K562 (cell line): Measurements from ENCODE around the gene CNGA1. TPM values are rescaled to one million over a fixed set of nuclear protein-coding genes. Genes with fewer than 3 reads are reported as not detected.

ENCODE experiments used
- ATAC-seq: fragments of 200-7000 bp; cut with Tn5 transposase; 3 replicates; pipeline ENCODE4 v1.9.1; 2020; ENCODE audit warnings: moderate library complexity
- BruUV-seq: library from RNA; stranded (reverse); fragments of 400-500 nt; replicated peaks from 2 replicates; lab custom pipeline; 2021; lab: Mats Ljungman, UMichigan
- CTCF ChIA-PET: fragments of 300-600 bp; formaldehyde crosslinking; extraction: SDS; loops from one replicate; lab custom pipeline; 2021; ENCODE audit warnings: low intra/inter-chr PET ratio; lab: Yijun Ruan, JAX
- POLR2A ChIA-PET: fragments of 300-600, 350-650 bp; sonication (Branson Sonifier 250); formaldehyde crosslinking; extraction: SDS; loops from one replicate; lab custom pipeline; 2021; ENCODE audit warnings: antibody characterized with exemption, inconsistent platforms; lab: Yijun Ruan, JAX
- DNase-seq, 4 experiments: peaks; one replicate each; pipeline versions ENCODE4 v3.0.0 to v3.0.0-alpha.2; 2011 to 2018; ENCODE audit warnings: low spot score in 3 of 4, mixed read lengths in 3 of 4; ENCODE audit errors: extremely low read depth in 1 of 4
- FAIRE-seq: peaks from 2 replicates; lab custom pipeline; 2011; peaks lifted over from hg19 to GRCh38; lab: Jason Lieb, UNC
- H2AFZ ChIP-seq: 2 replicates; pipeline ENCODE4 v1.6.0; 2011; ENCODE audit warnings: low read depth, low read length, control low read depth, inconsistent platforms
- H3K27ac ChIP-seq: fragments of 200-600 bp; 3 replicates; pipeline ENCODE4 v1.8.0; 2011; ENCODE audit warnings: low read depth, mild to moderate bottlenecking, control low read depth, inconsistent platforms, low read length, moderate library complexity, mixed read lengths; ENCODE audit errors: extremely low read depth
- H3K27me3 ChIP-seq, 2 experiments: fragments of 300-600 bp in 1 of 2; 2 replicates in 1 of 2; 3 replicates in 1 of 2; pipeline versions ENCODE4 v1.6.0 to v1.8.0; 2011; ENCODE audit warnings: inconsistent platforms in 2 of 2, low read length in 2 of 2, mild to moderate bottlenecking in 1 of 2, mixed read lengths in 1 of 2, moderate library complexity in 1 of 2; ENCODE audit not compliant: control insufficient read depth in 2 of 2, insufficient read depth in 2 of 2
- H3K36me3 ChIP-seq: fragments of 300-600 bp; 3 replicates; pipeline ENCODE4 v1.8.0; 2011; ENCODE audit warnings: mild to moderate bottlenecking, low read length, inconsistent platforms; ENCODE audit not compliant: control insufficient read depth, insufficient read depth
- H3K4me1 ChIP-seq, 2 experiments: fragments of 200-600 bp in 1 of 2; replicated peaks in 1 of 2; 2 replicates in 1 of 2; 3 replicates in 1 of 2; pipeline versions ENCODE4 v1.5.1 to v1.8.0; 2011; ENCODE audit warnings: inconsistent platforms in 2 of 2, low read length in 2 of 2, mild to moderate bottlenecking in 1 of 2, mixed read lengths in 1 of 2, moderate library complexity in 1 of 2; ENCODE audit not compliant: control insufficient read depth in 2 of 2, insufficient read depth in 2 of 2
- H3K4me2 ChIP-seq: 2 replicates; pipeline ENCODE4 v1.6.1; 2011; ENCODE audit warnings: low read length, control low read depth, inconsistent platforms, mixed read lengths; ENCODE audit not compliant: insufficient read depth
- H3K4me3 ChIP-seq: fragments of 200-600 bp; sonication (generic), shearing (Covaris generic); 2 replicates; pipeline ENCODE4 v1.5.1; 2016; ENCODE audit warnings: control low read depth, inconsistent platforms
- H3K79me2 ChIP-seq: fragments of 200-600 bp; 3 replicates; pipeline ENCODE4 v1.8.0; 2011; ENCODE audit warnings: low read length, inconsistent platforms; ENCODE audit not compliant: control insufficient read depth, insufficient read depth
- H3K9ac ChIP-seq, 2 experiments: 2 replicates each; pipeline versions ENCODE4 v1.6.0 to v1.6.1; 2011; ENCODE audit warnings: low read depth in 2 of 2, low read length in 2 of 2, control low read depth in 1 of 2, inconsistent platforms in 1 of 2, mild to moderate bottlenecking in 1 of 2, mixed read lengths in 1 of 2; ENCODE audit not compliant: insufficient read depth in 1 of 2
- H3K9me1 ChIP-seq: one replicate; pipeline ENCODE4 v1.6.0; 2011; ENCODE audit warnings: inconsistent platforms, mild to moderate bottlenecking, low read length, moderate library complexity; ENCODE audit not compliant: control insufficient read depth, insufficient read depth
- H3K9me3 ChIP-seq: replicated peaks from 2 replicates; pipeline ENCODE4 v1.5.1; 2011; ENCODE audit warnings: low read depth, low read length, inconsistent platforms; ENCODE audit not compliant: control insufficient read depth, insufficient read depth
- H4K20me1 ChIP-seq: replicated peaks from 2 replicates; pipeline ENCODE4 v1.6.1; 2011; ENCODE audit warnings: low read length, inconsistent platforms, mixed read lengths; ENCODE audit not compliant: control insufficient read depth, insufficient read depth
- ATF7 ChIP-seq: fragments of 450-650 bp; IDR thresholded peaks from 2 replicates; pipeline ENCODE4 v1.7.1; 2014; ENCODE audit warnings: mild to moderate bottlenecking, moderate library complexity
- E2F4 ChIP-seq: sonication (generic); formaldehyde crosslinking; IDR thresholded peaks from 2 replicates; pipeline ENCODE4 v1.8.0; 2022; ENCODE audit warnings: mild to moderate bottlenecking, low read depth, missing genetic modification reagents
- E2F8 ChIP-seq: fragments of 450-650 bp; IDR thresholded peaks from 2 replicates; pipeline ENCODE4 v1.7.1; 2018; ENCODE audit warnings: mild to moderate bottlenecking, low read depth; ENCODE audit not compliant: partially characterized antibody
- GATAD2A ChIP-seq: fragments of 450-650 bp; IDR thresholded peaks from 2 replicates; pipeline ENCODE4 v1.6.1; 2017
- HDGF ChIP-seq: fragments of 450-650 bp; IDR thresholded peaks from 2 replicates; pipeline ENCODE4 v1.6.1; 2016
- KDM5B ChIP-seq: fragments of 200-600 bp; sonication (generic); IDR thresholded peaks from 2 replicates; pipeline ENCODE4 v1.6.1; 2012; ENCODE audit warnings: low read depth, mild to moderate bottlenecking, moderate library complexity, low read length, control low read depth, inconsistent platforms; ENCODE audit not compliant: insufficient replicate concordance
- PHB ChIP-seq: fragments of 250-450 bp; sonication (Bioruptor Pico); IDR thresholded peaks from 2 replicates; pipeline ENCODE4 v1.5.0; 2021
- PHF20 ChIP-seq: fragments of 450-650 bp; IDR thresholded peaks from 2 replicates; pipeline ENCODE4 v1.6.1; 2018; ENCODE audit not compliant: partially characterized antibody
- PHF21A ChIP-seq: fragments of 450-650 bp; IDR thresholded peaks from 2 replicates; pipeline ENCODE4 v1.6.1; 2017; ENCODE audit warnings: low read depth, borderline replicate concordance
- ZNF239 ChIP-seq: fragments of 250-450 bp; sonication (Bioruptor Pico); IDR thresholded peaks from 2 replicates; pipeline ENCODE4 v1.4.0; 2020; ENCODE audit warnings: mild to moderate bottlenecking
- ZNF253 ChIP-seq: fragments of 250-450 bp; sonication (Bioruptor Pico); conservative IDR thresholded peaks from 2 replicates; pipeline ENCODE4 v1.6.1; 2021; ENCODE audit warnings: mild to moderate bottlenecking
- ZNF398 ChIP-seq: fragments of 250-450 bp; sonication (Bioruptor Pico); IDR thresholded peaks from 2 replicates; pipeline ENCODE4 v1.8.0; 2021; ENCODE audit warnings: moderate library complexity, mild to moderate bottlenecking, inconsistent platforms
- WGBS: fragments of 100-300 bp; shearing (Covaris generic); methylation state at CpG from one replicate; pipeline ENCODE4 v1.1.6; 2016; ENCODE audit warnings: low coverage, mixed read lengths; ENCODE audit not compliant: insufficient coverage; ENCODE audit errors: missing lambda C conversion rate; 5-methylcytosine and 5-hydroxymethylcytosine counted together
- in situ Hi-C: fragments of 300-500 bp; cut with MboI; formaldehyde crosslinking; loops from 4 replicates; pipeline ENCODE4 v1.15.0; 2018; ENCODE audit warnings: inconsistent platforms, mixed read lengths
- intact Hi-C: fragments of 100-400 bp; cut with micrococcal nuclease; formaldehyde crosslinking; loops from 2 replicates; pipeline ENCODE4 v1.14.2; 2022
- polyA plus RNA-seq, 8 experiments: library from polyadenylated mRNA; depleted of rRNA in 4 of 8; stranded (reverse) in 5 of 8; unstranded in 3 of 8; fragments of >200 nt; fragmentation: Nextera tagmentation in 2 of 8; fragmentation: Illumina TruSeq in 1 of 8; extraction: Ambion mirVana in 2 of 8; extraction: Trizol in 1 of 8; gene quantifications; 2 replicates each; pipeline versions ENCODE4 v1.2.1 to v1.2.3, GENCODE V29; 2011 to 2014; ENCODE audit warnings: inconsistent platforms in 1 of 8, missing spikeins in 1 of 8
- total RNA-seq, 7 experiments: library from RNA; depleted of rRNA in 6 of 7; stranded (reverse); fragments of >200 nt in 6 of 7; fragmentation: Illumina TruSeq in 2 of 7; extraction: Trizol in 2 of 7; gene quantifications; 2 replicates each; pipeline versions ENCODE4 v1.2.1 to v1.2.3, GENCODE V29; 2011 to 2021; ENCODE audit warnings: low replicate concordance in 1 of 7
- TF ChIP-seq, protein P1 (sequence below): fragments of 450-650 bp; IDR thresholded peaks from 2 replicates; pipeline ENCODE4 v1.6.1; 2017; ENCODE audit warnings: antibody characterized with exemption, mild to moderate bottlenecking

CNGA1 gene
- total and polyA plus RNA-seq, 9 of the 15 experiments (the other 6 are each of a cell fraction or from before 2014, with no cell fraction given): 0.03 to 0.29 (median 0.04) TPM; not detected in 5

DNA sequence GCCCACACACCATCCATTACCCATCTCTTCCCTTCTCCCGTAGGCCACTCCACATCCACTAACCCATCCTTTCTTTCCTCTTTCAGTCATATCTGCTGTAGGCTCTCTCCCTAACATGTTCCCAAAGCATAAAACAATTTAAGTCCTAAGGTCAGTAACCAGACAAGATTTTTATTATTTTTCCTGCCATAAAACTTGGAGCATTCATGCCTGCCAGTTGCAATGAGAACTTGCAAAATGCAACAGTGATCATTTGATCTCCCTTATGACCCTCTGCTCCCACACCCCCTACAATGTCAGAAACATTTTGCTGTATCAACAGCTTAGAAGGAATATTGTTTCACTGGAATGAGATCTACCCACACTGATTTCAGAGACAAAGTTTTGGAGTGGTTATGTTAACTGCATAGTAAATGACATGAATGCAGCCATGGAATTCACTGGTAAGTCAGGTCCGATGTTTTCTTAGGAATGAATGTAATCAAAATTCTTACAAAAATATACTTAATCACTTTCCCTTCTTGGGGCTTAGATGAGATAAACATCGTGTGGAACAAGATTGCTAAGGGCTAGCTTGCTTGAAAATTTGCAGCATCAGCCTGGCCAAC lies 5.8 kb upstream of the CNGA1 start:
- H3K4me2 ChIP-seq: no peak overlapping the region
- WGBS: 0% methylated on average over 3 of the region's 3 CpGs
- H3K9ac ChIP-seq: no peak overlapping the region
- H3K27me3 ChIP-seq: peaks cover 10 to 16% of the 10 kb centered on the region in 2 experiments; a peak in 4 of 5 replicates
- H2AFZ ChIP-seq: no peak overlapping the region
- no peaks in the 10 kb centered on the region for H4K20me1 ChIP-seq
- CTCF ChIA-PET: no interaction called here
- no peak overlapping the region for H3K27ac ChIP-seq
- peaks cover 0 to 2% of the 10 kb centered on the region in 2 experiments; a peak in 2 of 5 replicates for H3K4me1 ChIP-seq
- no peak for FAIRE-seq
- in situ Hi-C loops: no loop called here
- H3K4me3 ChIP-seq: no peak overlapping the region
- POLR2A ChIA-PET: no interaction called here
- H3K9me3 ChIP-seq: no peaks in the 10 kb centered on the region
- H3K9me1 ChIP-seq: no peaks in the 10 kb centered on the region
- no TSS peak for BruUV-seq
- no peaks in the 10 kb centered on the region for H3K79me2 ChIP-seq
- H3K36me3 ChIP-seq: no peaks in the 10 kb centered on the region
- ATAC-seq: no peak
- no peak for DNase-seq
- intact Hi-C loops: no loop called here
- TF ChIP-seq KDM5B: no peak
- no peak for TF ChIP-seq ZNF239
- TF ChIP-seq HDGF: no peak
- TF ChIP-seq ATF7: no peak
- no peak for TF ChIP-seq PHF20
- no peak for TF ChIP-seq E2F8
- no peak for TF ChIP-seq ZNF398 (CRISPR knock-in tag)
- TF ChIP-seq PHB (CRISPR knock-in tag): no peak
- no peak for TF ChIP-seq E2F4
- no peak for TF ChIP-seq ZNF253
- no peak for TF ChIP-seq GATAD2A
- TF ChIP-seq PHF21A: no peak
- TF ChIP-seq, protein P1, sequence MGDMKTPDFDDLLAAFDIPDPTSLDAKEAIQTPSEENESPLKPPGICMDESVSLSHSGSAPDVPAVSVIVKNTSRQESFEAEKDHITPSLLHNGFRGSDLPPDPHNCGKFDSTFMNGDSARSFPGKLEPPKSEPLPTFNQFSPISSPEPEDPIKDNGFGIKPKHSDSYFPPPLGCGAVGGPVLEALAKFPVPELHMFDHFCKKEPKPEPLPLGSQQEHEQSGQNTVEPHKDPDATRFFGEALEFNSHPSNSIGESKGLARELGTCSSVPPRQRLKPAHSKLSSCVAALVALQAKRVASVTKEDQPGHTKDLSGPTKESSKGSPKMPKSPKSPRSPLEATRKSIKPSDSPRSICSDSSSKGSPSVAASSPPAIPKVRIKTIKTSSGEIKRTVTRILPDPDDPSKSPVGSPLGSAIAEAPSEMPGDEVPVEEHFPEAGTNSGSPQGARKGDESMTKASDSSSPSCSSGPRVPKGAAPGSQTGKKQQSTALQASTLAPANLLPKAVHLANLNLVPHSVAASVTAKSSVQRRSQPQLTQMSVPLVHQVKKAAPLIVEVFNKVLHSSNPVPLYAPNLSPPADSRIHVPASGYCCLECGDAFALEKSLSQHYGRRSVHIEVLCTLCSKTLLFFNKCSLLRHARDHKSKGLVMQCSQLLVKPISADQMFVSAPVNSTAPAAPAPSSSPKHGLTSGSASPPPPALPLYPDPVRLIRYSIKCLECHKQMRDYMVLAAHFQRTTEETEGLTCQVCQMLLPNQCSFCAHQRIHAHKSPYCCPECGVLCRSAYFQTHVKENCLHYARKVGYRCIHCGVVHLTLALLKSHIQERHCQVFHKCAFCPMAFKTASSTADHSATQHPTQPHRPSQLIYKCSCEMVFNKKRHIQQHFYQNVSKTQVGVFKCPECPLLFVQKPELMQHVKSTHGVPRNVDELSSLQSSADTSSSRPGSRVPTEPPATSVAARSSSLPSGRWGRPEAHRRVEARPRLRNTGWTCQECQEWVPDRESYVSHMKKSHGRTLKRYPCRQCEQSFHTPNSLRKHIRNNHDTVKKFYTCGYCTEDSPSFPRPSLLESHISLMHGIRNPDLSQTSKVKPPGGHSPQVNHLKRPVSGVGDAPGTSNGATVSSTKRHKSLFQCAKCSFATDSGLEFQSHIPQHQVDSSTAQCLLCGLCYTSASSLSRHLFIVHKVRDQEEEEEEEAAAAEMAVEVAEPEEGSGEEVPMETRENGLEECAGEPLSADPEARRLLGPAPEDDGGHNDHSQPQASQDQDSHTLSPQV: no peak
